Sciatic nerve (tissue), 2 donors: ENCODE data around the gene HOXC11. TPM values are rescaled to one million over a fixed set of nuclear protein-coding genes. Genes with fewer than 3 reads are reported as not detected.

Source experiments
- ATAC-seq: fragments of 200-7000 bp; cut with Tn5 transposase; one replicate; pipeline ENCODE4 v1.9.1; 2020; ENCODE audit warnings: mild to moderate bottlenecking, moderate library complexity
- DNase-seq: peaks from one replicate; pipeline ENCODE4 v3.0.0-alpha.2; 2020; ENCODE audit warnings: low spot score
- intact Hi-C: fragments of 100-400 bp; cut with DNase I; formaldehyde crosslinking; loops from one replicate; pipeline ENCODE4 v1.14.2; 2022
- total RNA-seq: library from RNA; stranded (reverse); fragmentation: NEBNext Ultra II Directional; extraction: Animal tissue kit (Norgen Biotek cat#: 25700); gene quantifications from one replicate; pipeline ENCODE4 v1.2.1, GENCODE V29; 2021
- donor health status: DM: no; HTN: no; CAD: no.
- donor health status: DM: no; HTN: no; CAD: no.

HOXC11 gene
- total RNA-seq = 1.2 TPM

- intact Hi-C loops = no loop called here
- DNase-seq = no peak
- ATAC-seq = peak; percentile 16
Measured at GRCh38 chr12:53972722-53973235, at the start of gene HOXC11. Gene HOXC11 (plus strand): TSS chr12:53973126. CDS start chr12:53973242, 116 bp downstream.

- intact Hi-C loops = no loop called here
- no peak for ATAC-seq
Measured at GRCh38 chr12:53924521-53925405, 48.2 kb upstream of the HOXC11 start.

GRCh38 chr12:53927220-53928029, 45.5 kb upstream of the HOXC11 start:
- DNase-seq = no peak
- ATAC-seq = no peak
- intact Hi-C loops = no loop called here

More at GRCh38 chr12:53924521-53925405, 48.2 kb upstream of the HOXC11 start:
- DNase-seq = no peak

- ATAC-seq = no peak
- intact Hi-C loops = no loop called here
- DNase-seq = no peak
Measured at GRCh38 chr12:53928054-53928835, 44.7 kb upstream of the HOXC11 start.

GRCh38 chr12:53929527-53929926, 43.4 kb upstream of the HOXC11 start:
- intact Hi-C loops = no loop called here
- DNase-seq = no peak
- ATAC-seq = no peak

GRCh38 chr12:53930591-53931255, 42.2 kb upstream of the HOXC11 start:
- intact Hi-C loops = no loop called here
- ATAC-seq = no peak
- no peak for DNase-seq

GRCh38 chr12:53931844-53932581, 40.9 kb upstream of the HOXC11 start:
- ATAC-seq = no peak
- no peak for DNase-seq
- intact Hi-C loops = no loop called here

- intact Hi-C loops = no loop called here
- ATAC-seq (no peak), DNase-seq (no peak)
Measured at GRCh38 chr12:53932915-53933314, 40.0 kb upstream of the HOXC11 start.

- no peak for DNase-seq
- ATAC-seq = no peak
- intact Hi-C loops = no loop called here
Measured at GRCh38 chr12:53935383-53936341, 37.3 kb upstream of the HOXC11 start.

- no peak for DNase-seq
- ATAC-seq = no peak
- intact Hi-C loops = no loop called here
Measured at GRCh38 chr12:53937099-53937498, 35.8 kb upstream of the HOXC11 start.

- no peak for DNase-seq
- no peak for ATAC-seq
- intact Hi-C loops = no loop called here
Measured at GRCh38 chr12:53937596-53938325, 35.2 kb upstream of the HOXC11 start.

- DNase-seq (peak; percentile 77), ATAC-seq (peak; percentile 84)
- intact Hi-C loops = no loop called here
Measured at GRCh38 chr12:53938326-53939140, 34.4 kb upstream of the HOXC11 start, which contains the start of gene HOXC13. Gene HOXC13 (plus strand): TSS chr12:53938831. CDS start chr12:53938907, 76 bp downstream.

- peak; percentile 64 for ATAC-seq
- intact Hi-C loops = no loop called here
- no peak for DNase-seq
Measured at GRCh38 chr12:53939141-53940108, 33.5 kb upstream of the HOXC11 start.

GRCh38 chr12:53940443-53941014, 32.4 kb upstream of the HOXC11 start:
- ATAC-seq (no peak), DNase-seq (no peak)
- intact Hi-C loops = no loop called here
